HL-60 (cell line): ENCODE data around the gene CYTH1.

Experiments used
- DNase-seq, 2 experiments: peaks; one replicate each; pipeline ENCODE4 v3.0.0-alpha.2; 2010 to 2020; ENCODE audit warnings: low read depth in 1 of 2, low spot score in 1 of 2
- H3K27ac ChIP-seq: fragments of 250-450 bp; sonication (Bioruptor Pico); replicated peaks from 2 replicates; pipeline ENCODE4 v1.5.1; 2020; ENCODE audit warnings: mild to moderate bottlenecking, moderate library complexity
- H3K27me3 ChIP-seq: fragments of 250-450 bp; sonication (Bioruptor Pico); 2 replicates; pipeline ENCODE4 v1.5.1; 2021; ENCODE audit warnings: mild to moderate bottlenecking, moderate library complexity; ENCODE audit not compliant: insufficient read depth, poor library complexity, severe bottlenecking
- H3K4me3 ChIP-seq: replicated peaks from 2 replicates; pipeline ENCODE4 v1.5.1; 2011; ENCODE audit warnings: mild to moderate bottlenecking, control low read depth, low read length; ENCODE audit not compliant: insufficient read depth
- CTCF ChIP-seq: IDR thresholded peaks from one replicate; pipeline ENCODE4 v1.5.1; 2011; ENCODE audit warnings: low read length, control low read depth, inconsistent platforms; ENCODE audit not compliant: insufficient read depth
- GABPA ChIP-seq: IDR thresholded peaks from 2 replicates; pipeline ENCODE4 v1.6.1; 2012; ENCODE audit warnings: low read depth
- POLR2AphosphoS5 ChIP-seq: IDR thresholded peaks from 2 replicates; pipeline ENCODE4 v1.6.1; 2012; ENCODE audit warnings: low read depth
- REST ChIP-seq: IDR thresholded peaks from 2 replicates; pipeline ENCODE4 v1.6.1; 2012; ENCODE audit warnings: low read depth; ENCODE audit not compliant: insufficient replicate concordance
- SPI1 ChIP-seq: IDR thresholded peaks from 2 replicates; pipeline ENCODE4 v1.6.1; 2012; ENCODE audit warnings: low read depth, mild to moderate bottlenecking, borderline replicate concordance

CYTH1 gene

GRCh38 chr17:78641666-78642065, 140.4 kb downstream of the CYTH1 start:
- no peak for DNase-seq
- TF ChIP-seq POLR2AphosphoS5 (no peak), CTCF (no peak), SPI1 (no peak), REST (no peak), GABPA (no peak)

GRCh38 chr17:78641243-78641642, 140.8 kb downstream of the CYTH1 start:
- H3K27me3 ChIP-seq, result no peaks in the 10 kb centered on the region
- H3K4me3 ChIP-seq, result no peak overlapping the region
- H3K27ac ChIP-seq, result no peak overlapping the region
- TF ChIP-seq CTCF (no peak), REST (no peak), POLR2AphosphoS5 (no peak), SPI1 (no peak), GABPA (no peak)
- no peak for DNase-seq

More at GRCh38 chr17:78641666-78642065, 140.4 kb downstream of the CYTH1 start:
- Histone ChIP-seq H3K4me3 (no peak overlapping the region), H3K27ac (no peak overlapping the region), H3K27me3 (no peaks in the 10 kb centered on the region)

- DNase-seq, result no peak
- Histone ChIP-seq H3K27me3 (no peaks in the 10 kb centered on the region), H3K4me3 (no peak overlapping the region), H3K27ac (no peak overlapping the region)
- TF ChIP-seq POLR2AphosphoS5, result no peak
- TF ChIP-seq REST, result no peak
- no peak for TF ChIP-seq CTCF
- TF ChIP-seq GABPA, result no peak
- TF ChIP-seq SPI1, result no peak
These were observed 141.4 kb downstream of the CYTH1 start for GRCh38 chr17:78640700-78641099.
